Measurements from ENCODE around the gene PINK1. TPM values are rescaled to one million over a fixed set of nuclear protein-coding genes. Genes with fewer than 3 reads are reported as not detected.

Gene PINK1
- polyA plus RNA-seq, 1 donor (not counting 4 experiments of a cell fraction or from before 2014, with no cell fraction given) = 44.6 TPM

DNA sequence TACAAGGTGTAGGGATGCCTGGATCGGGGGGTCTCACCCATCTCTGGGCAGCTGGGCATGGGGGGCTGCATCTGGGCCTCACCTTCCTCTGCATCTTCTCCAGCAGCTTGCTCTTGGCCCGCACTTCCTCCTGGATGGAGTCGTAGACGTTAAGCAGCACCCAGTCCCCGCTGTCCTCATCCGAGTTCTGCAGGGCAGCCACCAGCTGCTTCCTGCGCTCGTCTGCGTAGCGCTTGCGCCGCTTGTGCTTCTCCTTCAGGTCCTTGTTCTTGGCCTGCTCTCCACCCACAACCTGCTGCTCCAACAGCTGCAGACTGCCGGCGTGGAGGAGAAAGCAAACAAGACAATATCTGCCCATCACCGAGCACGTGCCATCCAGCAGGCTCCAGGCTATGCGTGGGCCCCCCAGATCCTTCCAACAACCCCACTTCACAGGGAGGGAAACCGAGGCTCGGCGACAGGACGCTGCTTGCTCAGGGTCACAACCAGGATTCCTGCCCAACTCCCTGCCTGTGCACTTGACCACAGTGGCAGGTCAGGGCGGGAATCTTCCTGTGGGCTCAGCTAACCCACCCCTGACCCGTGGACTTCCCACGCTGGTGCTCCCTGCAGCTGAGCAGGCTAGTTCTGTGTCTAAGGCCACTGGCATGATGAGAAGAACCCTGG, 49.4 kb downstream of the PINK1 start:
- H3K36me3 ChIP-seq (ENCODE audit: control insufficient read depth in 2 of 2, extremely low read depth in 1 of 2, insufficient read depth in 2 of 2, low read length in 2 of 2) = peaks cover 0 to 14% of the 10 kb centered on the region in 2 experiments
- dilution Hi-C loops (cut with MboI; ENCODE audit: extremely low pct_ligation_motif_present, low sequenced_read_pairs) = no loop called here
- TF ChIP-seq CTCF (optimal IDR thresholded peaks at IDR 0.05 in 1 of 3, IDR thresholded peaks at IDR 0.05 in 1 of 3, conservative IDR thresholded peaks at IDR 0.05 in 1 of 3; ENCODE audit: extremely low read depth in 1 of 3, insufficient read depth in 2 of 3, low read length in 3 of 3) (no peak), EZH2 (IDR thresholded peaks at IDR 0.05; ENCODE audit: low read length) (no peak)
- DNase-seq (ENCODE audit: low read depth, low spot score) = no peak
- H3K27ac ChIP-seq (ENCODE audit: control insufficient read depth, insufficient read depth, low read length) = no peak overlapping the region
- H3K9me1 ChIP-seq (ENCODE audit: control insufficient read depth, extremely low read depth, insufficient read depth, low read length) = no peaks in the 10 kb centered on the region
- no peak overlapping the region for H3K4me3 ChIP-seq (ENCODE audit: control insufficient read depth in 2 of 3, extremely low read depth in 1 of 3, insufficient read depth in 2 of 3, low read depth in 1 of 3, low read length in 3 of 3)
- H3K79me2 ChIP-seq (ENCODE audit: control insufficient read depth, insufficient read depth, low read length) = no peaks in the 10 kb centered on the region
- no peak overlapping the region for H2AFZ ChIP-seq (ENCODE audit: control insufficient read depth, low read length)
- FAIRE-seq = no peak
- no peaks in the 10 kb centered on the region for H3K27me3 ChIP-seq (ENCODE audit: control insufficient read depth, extremely low read depth, insufficient read depth, low read length)
- H3K4me2 ChIP-seq (ENCODE audit: control insufficient read depth, extremely low read depth, insufficient read depth, low read depth, low read length) = no peak overlapping the region
- no peak overlapping the region for H3K9ac ChIP-seq (ENCODE audit: control insufficient read depth, extremely low read depth, insufficient read depth, low read length)
- no peaks in the 10 kb centered on the region for H4K20me1 ChIP-seq (ENCODE audit: control insufficient read depth, extremely low read depth, insufficient read depth, low read length)
- H3K9me3 ChIP-seq (ENCODE audit: control insufficient read depth, low read depth, low read length) = no peaks in the 10 kb centered on the region
- no peaks in the 10 kb centered on the region for H3K4me1 ChIP-seq (ENCODE audit: control insufficient read depth, extremely low read depth, insufficient read depth, low read length)

DNA sequence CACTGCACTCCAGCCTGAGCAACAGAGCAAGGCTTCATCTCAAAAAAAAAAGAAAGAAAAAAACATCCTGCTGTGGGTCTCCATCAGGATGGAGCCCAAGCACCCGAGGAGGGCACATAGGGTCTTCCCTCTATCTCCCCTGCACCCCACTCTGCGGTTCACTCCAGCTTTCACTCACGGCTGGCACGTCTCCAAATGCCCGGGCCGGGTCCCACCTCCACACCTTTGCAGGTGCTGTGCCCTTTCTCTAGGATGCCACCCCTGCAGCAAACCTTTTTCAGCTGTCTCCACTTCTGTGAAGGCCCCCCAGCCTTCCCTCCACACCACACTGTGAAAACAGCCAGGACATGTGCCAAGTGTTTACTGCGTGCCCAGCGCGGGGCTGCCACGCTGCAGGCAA, 50.4 kb downstream of the PINK1 start:
- H3K9me3 ChIP-seq (ENCODE audit: control insufficient read depth, low read depth, low read length) = no peaks in the 10 kb centered on the region
- no peaks in the 10 kb centered on the region for H4K20me1 ChIP-seq (ENCODE audit: control insufficient read depth, extremely low read depth, insufficient read depth, low read length)
- H3K27me3 ChIP-seq (ENCODE audit: control insufficient read depth, extremely low read depth, insufficient read depth, low read length) = no peaks in the 10 kb centered on the region
- DNase-seq (ENCODE audit: low read depth, low spot score) (no peak), FAIRE-seq (no peak)
- TF ChIP-seq EZH2 (IDR thresholded peaks at IDR 0.05; ENCODE audit: low read length) (no peak), CTCF (optimal IDR thresholded peaks at IDR 0.05 in 1 of 3, IDR thresholded peaks at IDR 0.05 in 1 of 3, conservative IDR thresholded peaks at IDR 0.05 in 1 of 3; ENCODE audit: extremely low read depth in 1 of 3, insufficient read depth in 2 of 3, low read length in 3 of 3) (no peak)
- no peaks in the 10 kb centered on the region for H3K79me2 ChIP-seq (ENCODE audit: control insufficient read depth, insufficient read depth, low read length)
- no peak overlapping the region for H3K4me2 ChIP-seq (ENCODE audit: control insufficient read depth, extremely low read depth, insufficient read depth, low read depth, low read length)
- no peaks in the 10 kb centered on the region for H3K4me1 ChIP-seq (ENCODE audit: control insufficient read depth, extremely low read depth, insufficient read depth, low read length)
- peaks cover 0 to 14% of the 10 kb centered on the region in 2 experiments for H3K36me3 ChIP-seq (ENCODE audit: control insufficient read depth in 2 of 2, extremely low read depth in 1 of 2, insufficient read depth in 2 of 2, low read length in 2 of 2)
- H3K9ac ChIP-seq (ENCODE audit: control insufficient read depth, extremely low read depth, insufficient read depth, low read length) = no peak overlapping the region
- dilution Hi-C loops (cut with MboI; ENCODE audit: extremely low pct_ligation_motif_present, low sequenced_read_pairs) = no loop called here
- H3K4me3 ChIP-seq (ENCODE audit: control insufficient read depth in 2 of 3, extremely low read depth in 1 of 3, insufficient read depth in 2 of 3, low read depth in 1 of 3, low read length in 3 of 3) = no peak overlapping the region
- no peak overlapping the region for H2AFZ ChIP-seq (ENCODE audit: control insufficient read depth, low read length)
- no peak overlapping the region for H3K27ac ChIP-seq (ENCODE audit: control insufficient read depth, insufficient read depth, low read length)
- H3K9me1 ChIP-seq (ENCODE audit: control insufficient read depth, extremely low read depth, insufficient read depth, low read length) = no peaks in the 10 kb centered on the region

Measured in keratinocyte (primary cell).